SK-N-SH (cell line): ENCODE results near the gene NR3C1. TPM values are rescaled to one million over a fixed set of nuclear protein-coding genes. Genes with fewer than 3 reads are reported as not detected.

ENCODE experiments used
- CTCF ChIA-PET: fragments of 300-600, 350-600 bp; formaldehyde crosslinking; extraction: SDS; loops from one replicate; lab custom pipeline; 2021; lab: Yijun Ruan, JAX
- POLR2A ChIA-PET: fragments of 350-600 bp; sonication (Branson Sonifier 250); formaldehyde crosslinking; extraction: SDS; loops from one replicate; lab custom pipeline; 2020; ENCODE audit warnings: antibody characterized with exemption, inconsistent platforms; lab: Yijun Ruan, JAX
- DNase-seq: peaks from one replicate; pipeline ENCODE4 v3.0.0; 2012
- H2AFZ ChIP-seq: fragments of 200-600 bp; sonication (generic); 2 replicates; pipeline ENCODE4 v1.8.1; 2016; ENCODE audit warnings: antibody characterized with exemption, mild to moderate bottlenecking, low read depth
- H3F3A ChIP-seq: fragments of 200-600 bp; sonication (generic); replicated peaks from 2 replicates; pipeline ENCODE3; 2016; ENCODE audit warnings: antibody characterized with exemption, mild to moderate bottlenecking; ENCODE audit not compliant: insufficient read depth
- H3K27ac ChIP-seq, 2 experiments: fragments of 200-500 bp in 1 of 2; fragments of 200-600 bp in 1 of 2; sonication (Bioruptor generic) in 1 of 2; sonication (generic), shearing (Covaris generic) in 1 of 2; 2 replicates each; pipeline versions ENCODE4 v1.5.1 to v1.6.1; 2014 to 2016; ENCODE audit warnings: low read depth in 2 of 2, inconsistent platforms in 1 of 2, low read length in 1 of 2, mild to moderate bottlenecking in 1 of 2, mixed read lengths in 1 of 2
- H3K27me3 ChIP-seq: fragments of 200-600 bp; sonication (generic), shearing (Covaris generic); 2 replicates; pipeline ENCODE4 v1.6.1; 2016; ENCODE audit warnings: mixed run types; ENCODE audit not compliant: insufficient read depth
- H3K36me3 ChIP-seq, 2 experiments: fragments of 200-500 bp in 1 of 2; fragments of 200-600 bp in 1 of 2; sonication (Bioruptor generic) in 1 of 2; sonication (generic) in 1 of 2; replicated peaks in 1 of 2; 2 replicates each; pipeline versions ENCODE3 to v1.5.1; 2014 to 2016; ENCODE audit warnings: low read length in 1 of 2, mild to moderate bottlenecking in 1 of 2; ENCODE audit not compliant: insufficient read depth in 2 of 2, control insufficient read depth in 1 of 2
- H3K4me1 ChIP-seq, 2 experiments: fragments of 200-500 bp in 1 of 2; fragments of 200-600 bp in 1 of 2; sonication (Bioruptor generic) in 1 of 2; sonication (generic), shearing (Covaris generic) in 1 of 2; 2 replicates each; pipeline versions ENCODE4 v1.5.1 to v1.6.1; 2014 to 2016; ENCODE audit warnings: low read depth in 1 of 2, low read length in 1 of 2, mixed run types in 1 of 2; ENCODE audit not compliant: insufficient read depth in 2 of 2, control insufficient read depth in 1 of 2
- H3K4me2 ChIP-seq: fragments of 200-600 bp; sonication (generic), shearing (Covaris generic); 2 replicates; pipeline ENCODE4 v1.6.1; 2017; ENCODE audit warnings: mixed run types
- H3K4me3 ChIP-seq, 2 experiments: fragments of 200-500 bp in 1 of 2; fragments of 200-600 bp in 1 of 2; sonication (Bioruptor generic) in 1 of 2; sonication (generic), shearing (Covaris generic) in 1 of 2; 2 replicates each; pipeline versions ENCODE4 v1.5.1 to v1.8.1; 2014 to 2016; ENCODE audit warnings: low read depth in 2 of 2, inconsistent platforms in 1 of 2, low read length in 1 of 2, mild to moderate bottlenecking in 1 of 2, mixed read lengths in 1 of 2, moderate library complexity in 1 of 2
- H3K79me2 ChIP-seq: fragments of 200-600 bp; sonication (generic); 2 replicates; pipeline ENCODE4 v1.8.1; 2017; ENCODE audit warnings: mild to moderate bottlenecking; ENCODE audit not compliant: insufficient read depth
- H3K9ac ChIP-seq: fragments of 200-600 bp; sonication (generic); 2 replicates; pipeline ENCODE4 v1.6.1; 2017; ENCODE audit warnings: mixed run types
- H3K9me2 ChIP-seq: fragments of 200-600 bp; sonication (generic); 2 replicates; pipeline ENCODE4 v1.6.1; 2017; ENCODE audit warnings: mixed run types
- H3K9me3 ChIP-seq: fragments of 200-600 bp; sonication (generic); 2 replicates; pipeline ENCODE4 v1.6.1; 2017; ENCODE audit warnings: mixed run types, mild to moderate bottlenecking, moderate library complexity
- H4K20me1 ChIP-seq: fragments of 200-600 bp; sonication (generic); 2 replicates; pipeline ENCODE4 v1.6.1; 2017; ENCODE audit warnings: mild to moderate bottlenecking, mixed run types; ENCODE audit not compliant: insufficient read depth
- CHD2 ChIP-seq: fragments of 150-350 bp; IDR thresholded peaks from 2 replicates; pipeline ENCODE4 v1.6.1; 2018; ENCODE audit warnings: low read length; ENCODE audit not compliant: partially characterized antibody
- ELF1 ChIP-seq: IDR thresholded peaks from 2 replicates; pipeline ENCODE4 v1.4.0; 2012
- EZH2phosphoT487 ChIP-seq: fragments of 200-600 bp; sonication (generic); IDR thresholded peaks from 2 replicates; pipeline ENCODE4 v1.6.1; 2017; ENCODE audit warnings: low read depth, mixed run types, mild to moderate bottlenecking, antibody characterized with exemption, moderate library complexity, borderline replicate concordance
- FOSL2 ChIP-seq: IDR thresholded peaks from 2 replicates; pipeline ENCODE4 v1.4.0; 2012; ENCODE audit warnings: low read depth, mild to moderate bottlenecking, moderate library complexity, borderline replicate concordance
- FOXJ3 ChIP-seq: sonication (generic); formaldehyde crosslinking; IDR thresholded peaks from 2 replicates; pipeline ENCODE4 v1.5.1; 2020; ENCODE audit warnings: mild to moderate bottlenecking, missing genetic modification reagents
- GABPA ChIP-seq: IDR thresholded peaks from 2 replicates; pipeline ENCODE4 v1.4.0; 2012; ENCODE audit warnings: low read depth, mild to moderate bottlenecking
- GATA2 ChIP-seq: sonication (generic); formaldehyde crosslinking; IDR thresholded peaks from 2 replicates; pipeline ENCODE4 v1.5.0; 2020; ENCODE audit warnings: mild to moderate bottlenecking, missing genetic modification reagents
- IRF3 ChIP-seq: fragments of 150-350 bp; IDR thresholded peaks from 2 replicates; pipeline ENCODE4 v1.6.1; 2016; ENCODE audit warnings: mild to moderate bottlenecking, low read depth, low read length
- JUND ChIP-seq: IDR thresholded peaks from 2 replicates; pipeline ENCODE4 v1.4.0; 2012
- MEF2A ChIP-seq: IDR thresholded peaks from 2 replicates; pipeline ENCODE4 v1.4.0; 2012; ENCODE audit warnings: low read depth, borderline replicate concordance
- NRF1 ChIP-seq: IDR thresholded peaks from 2 replicates; pipeline ENCODE4 v1.6.1; 2012; ENCODE audit warnings: low read depth, mild to moderate bottlenecking, low read length
- PBX3 ChIP-seq: IDR thresholded peaks from 2 replicates; pipeline ENCODE4; 2012
- POLR2AphosphoS5 ChIP-seq: IDR thresholded peaks from 2 replicates; pipeline ENCODE4 v1.6.1; 2012; ENCODE audit warnings: low read depth, low read length
- RAD21 ChIP-seq: IDR thresholded peaks from 2 replicates; pipeline ENCODE4 v1.6.1; 2012; ENCODE audit warnings: mild to moderate bottlenecking, low read length
- RFX5 ChIP-seq: IDR thresholded peaks from 2 replicates; pipeline ENCODE4 v1.6.1; 2012; ENCODE audit warnings: mild to moderate bottlenecking, improper control_type of control experiment, low read length
- SMC3 ChIP-seq: IDR thresholded peaks from 2 replicates; pipeline ENCODE4 v1.6.1; 2012; ENCODE audit warnings: low read depth, low read length, improper control_type of control experiment
- TAF1 ChIP-seq: IDR thresholded peaks from 2 replicates; pipeline ENCODE4 v1.6.1; 2012; ENCODE audit warnings: low read depth, mild to moderate bottlenecking, low read length, moderate library complexity, borderline replicate concordance
- TCF12 ChIP-seq: IDR thresholded peaks from 2 replicates; pipeline ENCODE4 v1.4.0; 2012
- USF1 ChIP-seq: IDR thresholded peaks from 2 replicates; pipeline ENCODE4 v1.4.0; 2012; ENCODE audit warnings: low read depth, borderline replicate concordance
- USF2 ChIP-seq: fragments of 150-350 bp; IDR thresholded peaks from 2 replicates; pipeline ENCODE4 v1.6.1; 2017; ENCODE audit warnings: antibody characterized with exemption, low read length, low read depth, borderline replicate concordance
- YY1 ChIP-seq: IDR thresholded peaks from 2 replicates; pipeline ENCODE4 v1.4.0; 2012; ENCODE audit warnings: low read depth, mild to moderate bottlenecking
- ZBTB33 ChIP-seq: IDR thresholded peaks from 2 replicates; pipeline ENCODE4 v1.4.0; 2012; ENCODE audit warnings: low read depth, borderline replicate concordance
- WGBS: methylation state at CpG from one replicate; pipeline ENCODE4 v1.1.6; 2017; ENCODE audit warnings: low lambda C conversion rate; 5-methylcytosine and 5-hydroxymethylcytosine counted together
- polyA plus RNA-seq, 3 experiments: library from polyadenylated mRNA; depleted of rRNA; stranded (reverse); fragments of >200 nt; gene quantifications; 2 replicates each; pipeline ENCODE4 v1.2.3, GENCODE V29; 2012

Gene NR3C1
- polyA plus RNA-seq, 1 of the 3 experiments (the other 2 are of a cell fraction): 7.1 TPM

GRCh38 chr5:143245929-143246561 is 157.4 kb downstream of the NR3C1 start (continued):
- TF ChIP-seq POLR2AphosphoS5 (peak; percentile 77; the same call in 1 of the 2 replicates), GATA2 (CRISPR knock-in tag) (no peak), YY1 (peak; percentile 77; the same call in 1 of the 2 replicates), ZBTB33 (peak; percentile 79), TCF12 (peak; percentile 98), JUND (peak; percentile 100), FOSL2 (peak; percentile 100), RFX5 (no peak), CHD2 (no peak), GABPA (peak; percentile 32; the same call in 1 of the 2 replicates)

- TF ChIP-seq ELF1 (no peak), MEF2A (no peak), USF2 (no peak), TCF12 (no peak), EZH2phosphoT487 (no peak), RAD21 (no peak), IRF3 (no peak), NRF1 (no peak), PBX3 (no peak), SMC3 (no peak), TAF1 (no peak), GABPA (no peak), USF1 (no peak), RFX5 (no peak), FOXJ3 (CRISPR knock-in tag) (no peak), GATA2 (CRISPR knock-in tag) (no peak), ZBTB33 (no peak)
- Histone ChIP-seq H3K79me2 (no peaks in the 10 kb centered on the region), H2AFZ (no peak overlapping the region), H3K27me3 (no peaks in the 10 kb centered on the region), H3F3A (peaks cover 37% of the 10 kb centered on the region), H3K9ac (peak overlapping the region; percentile 69; the same call in 1 of the 2 replicates), H3K9me3 (no peaks in the 10 kb centered on the region), H3K27ac (peak overlapping the region; percentile 76 to 95; a peak in 3 of 4 replicates), H4K20me1 (no peaks in the 10 kb centered on the region), H3K36me3 (no peaks in the 10 kb centered on the region), H3K4me2 (0 out of 2 replicates have a peak overlapping the region, but pooled peaks have one; percentile 70), H3K4me1 (peaks cover 2 to 54% of the 10 kb centered on the region in 2 experiments; a peak in 3 of 4 replicates), H3K4me3 (no peak overlapping the region), H3K9me2 (no peaks in the 10 kb centered on the region)
- POLR2A ChIA-PET: no interaction called here
- no peak for DNase-seq
- WGBS: 73% methylated on average over 2 of the region's 2 CpGs
- CTCF ChIA-PET: no interaction called here
Observed at GRCh38 chr5:143244990-143245389, 158.5 kb downstream of the NR3C1 start.
